ENCODE measurements around the gene GNL1. TPM values are rescaled to one million over a fixed set of nuclear protein-coding genes. Genes with fewer than 3 reads are reported as not detected.
"Not testable (repeated sequence)": the region's sequence is repeated elsewhere in the genome, so short reads cannot be mapped to it uniquely, and the experiment has no call there.

GNL1 gene
- total RNA-seq, 5 donors from 2014 or later (not counting 1 experiment from before 2014, with no cell fraction given): 65.5 to 167 (median 72.9) TPM

DNA sequence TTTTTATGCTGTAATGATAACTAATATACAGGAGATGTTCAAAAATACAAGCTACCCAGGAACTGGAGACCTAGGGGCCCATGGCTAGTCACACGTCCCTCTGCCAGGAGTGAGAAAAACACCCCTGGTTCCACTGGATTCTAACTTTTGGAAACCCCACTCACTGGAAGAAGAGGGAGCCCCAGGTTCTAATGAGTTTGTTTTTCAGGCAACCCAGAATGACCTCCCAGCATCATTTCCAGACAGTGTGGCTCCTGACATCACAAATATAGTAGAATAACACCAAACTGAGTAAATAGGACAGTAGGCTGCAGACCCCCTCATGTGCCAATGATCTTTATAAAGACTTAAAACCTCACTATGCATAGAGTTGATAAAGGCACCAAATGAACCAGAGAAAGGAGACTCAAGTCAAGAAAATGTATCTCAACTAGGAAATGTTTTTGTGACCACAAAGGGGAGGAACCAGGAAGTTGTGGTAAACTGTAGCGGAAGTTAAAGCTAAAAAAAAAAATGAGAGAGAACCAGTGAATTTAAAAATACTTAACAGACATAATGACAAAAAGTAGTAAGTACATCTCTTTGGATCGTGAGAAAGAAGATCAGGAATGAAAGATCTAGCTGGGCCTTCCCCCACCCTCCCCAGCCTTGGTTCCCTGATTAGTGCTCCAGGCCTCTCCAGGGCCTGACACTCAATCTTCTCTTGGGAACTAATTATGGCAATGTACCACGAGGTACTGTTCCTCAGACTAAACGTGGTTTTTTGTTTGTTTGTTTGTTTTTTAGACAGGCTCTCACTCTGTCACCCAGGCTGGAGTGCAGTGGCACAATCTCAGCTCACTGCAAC is 47.2 kb downstream of the GNL1 start:
- POLR2A ChIA-PET: interaction anchor here (0.6 to 1.3 kb wide), 6 partner anchors 15 to 227 kb away, joined by 3 to 6 read pairs (median 4); no protein-coding TSS in a partner anchor
- CTCF ChIA-PET: interaction anchor here (0.5 to 3.8 kb wide), 12 partner anchors 13 to 366 kb away, joined by 3 to 17 read pairs (median 3); no protein-coding TSS in a partner anchor

DNA sequence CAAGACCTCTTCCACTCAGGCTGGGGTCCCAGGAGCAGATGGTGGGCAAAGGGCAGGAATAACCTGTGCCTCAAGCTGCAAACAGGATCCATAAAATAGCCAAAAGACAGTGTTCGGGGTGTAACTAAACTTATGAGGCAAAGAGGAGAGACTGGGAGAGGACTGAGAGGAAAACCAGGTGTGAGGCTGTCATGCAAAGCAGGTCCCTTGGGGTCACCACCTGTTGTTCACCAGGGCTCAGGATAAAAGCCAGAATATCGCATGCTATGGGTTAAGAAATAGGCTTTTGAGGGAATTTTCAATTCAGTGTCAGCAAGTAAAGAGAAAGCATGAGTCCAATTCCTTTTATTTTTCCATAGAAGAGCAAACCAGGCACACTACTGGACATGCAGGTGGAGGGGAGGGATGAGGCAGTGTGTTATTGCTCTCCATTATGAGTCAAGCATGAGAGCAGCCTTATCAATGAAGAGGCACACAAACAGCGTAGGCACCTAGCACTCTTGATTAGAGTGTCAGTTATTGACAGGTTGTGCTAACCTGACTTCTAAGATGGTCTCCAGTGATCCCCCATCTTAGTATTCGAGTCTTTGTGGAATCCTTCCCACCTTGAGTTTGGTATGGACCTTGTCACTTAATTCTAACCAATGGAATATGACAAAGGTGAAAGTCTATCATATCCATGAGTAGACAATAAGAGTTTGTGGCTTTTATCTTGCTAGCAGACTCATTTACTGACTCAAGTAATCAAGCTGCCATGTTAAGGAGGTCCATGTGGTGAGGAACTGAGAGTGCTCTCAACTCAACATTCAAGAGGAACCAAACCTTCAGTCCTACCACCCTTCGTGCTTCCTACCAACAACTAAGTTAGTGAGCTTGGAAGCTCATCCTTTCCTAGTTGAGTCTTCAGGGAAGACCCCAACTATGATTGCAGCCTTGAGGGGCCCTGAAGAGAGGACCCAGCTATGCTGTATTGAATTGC is 48.2 kb downstream of the GNL1 start:
- Mint-ChIP-seq H3K4me3 (peak overlapping the region; percentile 10 to 73 (median 43)), H3K9me3 (no peaks in the 10 kb centered on the region), H3K4me1 (peaks cover 52 to 62% (median 57%) of the 10 kb centered on the region in 3 donors), H3K36me3 (no peaks in the 10 kb centered on the region), H3K27ac (peak overlapping the region; percentile 80 to 86), H3K27me3 (no peaks in the 10 kb centered on the region)
- CTCF ChIA-PET: interaction anchor here (0.5 to 3.8 kb wide), 6 partner anchors 14 to 936 kb away, joined by 3 to 17 read pairs (median 4); no protein-coding TSS in a partner anchor
- no peak for ATAC-seq (replicated peaks in 1 of 4)
- no peaks in the 10 kb centered on the region for H3K9me3 ChIP-seq
- peaks cover 56 to 76% of the 10 kb centered on the region in 2 experiments for H3K4me1 ChIP-seq (ENCODE audit: control insufficient read depth in 1 of 2, extremely low read depth in 1 of 2, insufficient read depth in 2 of 2, low read length in 2 of 2)
- WGBS (ENCODE audit: insufficient coverage): 100% methylated on average over 2 of the region's 5 CpGs
- no peak for DNase-seq
- H3K4me3 ChIP-seq (ENCODE audit: control insufficient read depth in 1 of 2, extremely low read depth in 1 of 2, low read length in 1 of 2): peak overlapping the region in 1 of 2 donors; percentile 27
- no peaks in the 10 kb centered on the region for H3K27me3 ChIP-seq (replicated peaks in 1 of 2; ENCODE audit: control insufficient read depth in 2 of 2, extremely low read depth in 1 of 2, insufficient read depth in 2 of 2, low read length in 1 of 2)
- H3K36me3 ChIP-seq (ENCODE audit: control insufficient read depth in 2 of 2, extremely low read depth in 1 of 2, insufficient read depth in 1 of 2, low read length in 1 of 2): no peaks in the 10 kb centered on the region
- peak overlapping the region; percentile 65 for H3K27ac ChIP-seq (ENCODE audit: low read length)
- POLR2A ChIA-PET: no interaction called here

More for the DNA sequence above, 47.2 kb downstream of the GNL1 start:
- H3K4me1 ChIP-seq (ENCODE audit: control insufficient read depth in 1 of 2, extremely low read depth in 1 of 2, insufficient read depth in 2 of 2, low read length in 2 of 2): peaks cover 60 to 83% of the 10 kb centered on the region in 2 experiments
- peak in 5 of 35 experiments; percentile 31 to 84 (median 45) for DNase-seq
- H3K9me3 ChIP-seq: no peaks in the 10 kb centered on the region
- H3K36me3 ChIP-seq (ENCODE audit: control insufficient read depth in 2 of 2, extremely low read depth in 1 of 2, insufficient read depth in 1 of 2, low read length in 1 of 2): no peaks in the 10 kb centered on the region
- Mint-ChIP-seq H3K4me3 (peak overlapping the region; percentile 10 to 73 (median 43)), H3K4me1 (peaks cover 53 to 68% (median 59%) of the 10 kb centered on the region in 3 donors), H3K27me3 (no peaks in the 10 kb centered on the region), H3K9me3 (no peaks in the 10 kb centered on the region), H3K36me3 (no peaks in the 10 kb centered on the region), H3K27ac (peak overlapping the region; percentile 80 to 86)
- peak; percentile 80 to 87 (median 85) for ATAC-seq (replicated peaks in 1 of 4)
- H3K27ac ChIP-seq (ENCODE audit: low read length): peak overlapping the region; percentile 65
- H3K27me3 ChIP-seq (replicated peaks in 1 of 2; ENCODE audit: control insufficient read depth in 2 of 2, extremely low read depth in 1 of 2, insufficient read depth in 2 of 2, low read length in 1 of 2): no peaks in the 10 kb centered on the region
- H3K4me3 ChIP-seq (ENCODE audit: control insufficient read depth in 1 of 2, extremely low read depth in 1 of 2, low read length in 1 of 2): peak overlapping the region; percentile 13 to 27
- WGBS (ENCODE audit: insufficient coverage): no CpG with 5 or more reads among the region's 5 CpGs

DNA sequence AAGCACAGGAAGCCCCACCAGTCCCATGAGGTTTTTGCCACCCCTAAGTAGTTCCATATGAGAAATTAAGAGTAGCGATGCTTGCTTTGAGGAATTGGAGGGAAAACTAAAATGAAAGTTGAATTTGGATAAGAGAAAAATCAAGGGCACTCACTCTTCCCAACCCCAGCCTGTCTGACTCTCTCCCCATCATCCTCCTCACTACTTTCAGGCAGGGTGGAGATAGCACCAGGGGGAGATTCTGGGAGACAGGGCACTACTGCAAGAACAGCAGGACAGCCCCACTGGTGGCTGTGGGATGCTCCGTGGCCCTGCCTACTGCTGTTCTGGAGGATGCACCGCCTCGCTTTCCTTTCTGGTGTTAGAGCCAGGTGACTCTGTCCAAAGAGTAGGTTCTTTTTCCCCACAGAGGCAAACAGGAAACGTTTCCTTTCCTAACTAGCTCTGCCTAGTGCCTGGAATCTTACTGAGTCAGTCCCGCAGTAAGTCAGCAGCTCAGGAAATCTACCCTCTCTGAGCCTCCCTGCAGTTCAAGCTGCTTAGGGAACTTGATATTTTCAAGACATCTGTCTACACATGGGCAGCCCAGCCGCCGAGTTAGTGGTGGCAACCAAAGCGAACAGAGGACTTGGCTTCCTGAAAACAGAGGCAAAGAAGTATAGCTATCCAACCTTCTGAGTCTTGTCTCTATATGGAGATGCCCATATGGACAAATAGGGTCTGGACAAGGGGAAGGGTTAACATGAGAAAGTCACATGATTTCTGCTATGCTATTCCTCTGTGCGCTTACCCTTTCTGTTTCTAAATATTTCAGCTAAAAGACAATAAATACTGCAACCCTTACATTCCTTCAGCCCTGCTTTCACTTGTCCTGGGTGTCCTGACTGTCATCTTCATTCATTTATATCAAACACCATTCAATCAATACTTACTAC is 55.6 kb downstream of the GNL1 start:
- Mint-ChIP-seq H3K9me3 (no peaks in the 10 kb centered on the region), H3K4me3 (peak overlapping the region; percentile 65 to 84 (median 70)), H3K36me3 (no peaks in the 10 kb centered on the region), H3K4me1 (peaks cover 39 to 41% (median 39%) of the 10 kb centered on the region in 3 donors), H3K27me3 (no peaks in the 10 kb centered on the region), H3K27ac (peak overlapping the region; percentile 87 to 88)
- no peaks in the 10 kb centered on the region for H3K36me3 ChIP-seq (ENCODE audit: control insufficient read depth in 2 of 2, extremely low read depth in 1 of 2, insufficient read depth in 1 of 2, low read length in 1 of 2)
- CTCF ChIA-PET: interaction anchor here (0.6 to 1.5 kb wide), 10 partner anchors 7 to 1081 kb away, joined by 3 to 8 read pairs (median 3); no protein-coding TSS in a partner anchor
- H3K27me3 ChIP-seq (replicated peaks in 1 of 2; ENCODE audit: control insufficient read depth in 2 of 2, extremely low read depth in 1 of 2, insufficient read depth in 2 of 2, low read length in 1 of 2): no peaks in the 10 kb centered on the region
- H3K4me1 ChIP-seq (ENCODE audit: control insufficient read depth in 1 of 2, extremely low read depth in 1 of 2, insufficient read depth in 2 of 2, low read length in 2 of 2): peaks cover 24 to 29% of the 10 kb centered on the region in 2 experiments
- POLR2A ChIA-PET: interaction anchor here (0.6 to 0.9 kb wide), 2 partner anchors 12 to 54 kb away, joined by 3 to 5 read pairs; no protein-coding TSS in a partner anchor
- ATAC-seq (replicated peaks in 1 of 4) (peak; percentile 47 to 74 (median 62)), DNase-seq (peak in 1 of 35 experiments; percentile 37)
- WGBS (ENCODE audit: insufficient coverage): 23% methylated on average over 8 of the region's 10 CpGs
- no peaks in the 10 kb centered on the region for H3K9me3 ChIP-seq
- H3K27ac ChIP-seq (ENCODE audit: low read length): peak overlapping the region; percentile 21
- H3K4me3 ChIP-seq (ENCODE audit: control insufficient read depth in 1 of 2, extremely low read depth in 1 of 2, low read length in 1 of 2): peak overlapping the region in 1 of 2 donors; percentile 16

DNA sequence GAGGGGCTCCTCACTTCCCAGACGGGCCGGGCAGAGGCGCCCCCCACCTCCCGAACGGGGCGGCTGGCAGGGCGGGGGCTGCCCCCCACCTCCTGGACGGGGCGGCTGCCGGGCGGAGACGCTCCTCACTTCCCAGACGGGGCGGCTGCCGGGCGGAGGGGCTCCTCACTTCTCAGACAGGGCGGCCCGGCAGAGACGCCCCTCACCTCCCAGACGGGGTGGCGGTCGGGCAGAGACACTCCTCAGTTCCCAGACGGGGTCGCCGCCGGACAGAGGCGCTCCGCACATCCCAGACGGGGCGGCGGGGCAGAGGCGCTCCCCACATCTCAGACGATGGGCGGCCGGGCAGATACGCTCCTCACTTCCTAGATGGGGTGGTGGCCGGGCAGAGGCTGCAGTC is 57.6 kb downstream of the GNL1 start:
- H3K27ac Mint-ChIP-seq; POLR2A ChIA-PET; ATAC-seq (replicated peaks in 1 of 4); H3K4me3 ChIP-seq (ENCODE audit: control insufficient read depth in 1 of 2, extremely low read depth in 1 of 2, low read length in 1 of 2); H3K36me3 Mint-ChIP-seq; H3K9me3 ChIP-seq; H3K27ac ChIP-seq (ENCODE audit: low read length); H3K4me3 Mint-ChIP-seq; CTCF ChIA-PET; H3K27me3 Mint-ChIP-seq; H3K9me3 Mint-ChIP-seq; DNase-seq; H3K36me3 ChIP-seq (ENCODE audit: control insufficient read depth in 2 of 2, extremely low read depth in 1 of 2, insufficient read depth in 1 of 2, low read length in 1 of 2); H3K27me3 ChIP-seq (replicated peaks in 1 of 2; ENCODE audit: control insufficient read depth in 2 of 2, extremely low read depth in 1 of 2, insufficient read depth in 2 of 2, low read length in 1 of 2): not testable (repeated sequence)
- peaks cover 39 to 44% of the 10 kb centered on the region in 2 experiments for H3K4me1 ChIP-seq (ENCODE audit: control insufficient read depth in 1 of 2, extremely low read depth in 1 of 2, insufficient read depth in 2 of 2, low read length in 2 of 2)
- peaks cover 57 to 59% (median 59%) of the 10 kb centered on the region in 3 donors for H3K4me1 Mint-ChIP-seq
- WGBS (ENCODE audit: insufficient coverage): 100% methylated on average over 1 of the region's 37 CpGs

DNA sequence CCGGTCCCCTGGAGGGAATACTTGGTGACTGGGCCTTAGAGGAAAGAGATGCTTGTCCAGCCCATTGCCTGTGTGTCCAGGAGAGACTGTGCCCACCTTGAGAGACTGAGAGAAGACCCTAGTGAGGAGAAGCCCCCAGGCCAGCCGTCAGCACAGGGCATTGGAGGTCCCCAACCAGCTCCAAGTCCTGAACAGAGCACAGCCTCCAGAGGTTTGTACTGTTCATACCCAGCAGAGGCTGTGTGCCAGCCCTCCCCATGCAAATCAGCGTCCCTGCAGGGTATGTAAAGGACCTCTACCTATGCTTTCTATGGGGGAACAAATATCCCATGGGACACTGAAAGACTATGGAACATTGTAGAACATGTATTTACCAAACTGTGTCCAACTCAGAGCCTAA is 58.6 kb downstream of the GNL1 start:
- DNase-seq (no peak), ATAC-seq (replicated peaks in 1 of 4) (peak in 1 of 4 experiments; percentile 13)
- ChIA-PET POLR2A (no interaction called here), CTCF (interaction anchor here in 1 of 2 donors (1.0 kb wide), 1 partner anchor 35 kb away, joined by 5 read pairs; no protein-coding TSS in a partner anchor)
- Histone ChIP-seq H3K4me3 (ENCODE audit: control insufficient read depth in 1 of 2, extremely low read depth in 1 of 2, low read length in 1 of 2) (no peak overlapping the region), H3K27ac (ENCODE audit: low read length) (no peak overlapping the region), H3K4me1 (ENCODE audit: control insufficient read depth in 1 of 2, extremely low read depth in 1 of 2, insufficient read depth in 2 of 2, low read length in 2 of 2) (peaks cover 46 to 53% of the 10 kb centered on the region in 2 experiments), H3K9me3 (no peaks in the 10 kb centered on the region), H3K27me3 (replicated peaks in 1 of 2; ENCODE audit: control insufficient read depth in 2 of 2, extremely low read depth in 1 of 2, insufficient read depth in 2 of 2, low read length in 1 of 2) (no peaks in the 10 kb centered on the region), H3K36me3 (ENCODE audit: control insufficient read depth in 2 of 2, extremely low read depth in 1 of 2, insufficient read depth in 1 of 2, low read length in 1 of 2) (peaks cover 4 to 16% of the 10 kb centered on the region in 2 donors)
- Mint-ChIP-seq H3K27me3 (no peaks in the 10 kb centered on the region), H3K4me3 (peak overlapping the region in 1 of 3 donors; percentile 1), H3K4me1 (peaks cover 65 to 69% (median 68%) of the 10 kb centered on the region in 3 donors), H3K27ac (peak overlapping the region; percentile 73 to 79), H3K9me3 (no peaks in the 10 kb centered on the region), H3K36me3 (peaks cover 16% of the 10 kb centered on the region)
- WGBS (ENCODE audit: insufficient coverage): 92% methylated on average over 3 of the region's 3 CpGs

Measured in T-cell (primary cell).